Measurements from ENCODE around the gene MRGPRF.

DNA sequence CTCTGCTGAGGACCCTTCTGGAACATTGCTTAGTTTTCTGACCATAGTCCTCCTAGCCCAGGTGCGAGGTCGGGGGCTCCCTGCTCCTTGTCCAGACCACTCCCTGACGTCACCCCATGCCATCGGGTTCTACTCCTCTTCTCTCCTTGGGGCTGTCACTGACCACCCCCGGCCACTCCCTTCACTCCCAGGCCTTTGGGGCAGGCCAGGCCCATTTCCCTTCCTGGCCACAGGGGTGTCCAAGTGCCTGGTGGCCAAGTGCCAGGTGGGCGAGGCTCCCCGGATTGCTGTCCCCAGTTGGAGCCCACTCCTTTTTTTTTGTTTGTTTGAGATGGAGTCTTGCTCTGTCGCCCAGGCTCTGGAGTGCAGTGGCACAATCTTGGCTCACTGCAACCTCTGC lies 51.8 kb downstream of the MRGPRF start:
- TF ChIP-seq CTCF (IDR thresholded peaks at IDR 0.05) (no peak), POLR2A (IDR thresholded peaks at IDR 0.05) (no peak), POLR2AphosphoS5 (IDR thresholded peaks at IDR 0.05) (no peak)
